GM23338 (cell line): ENCODE measurements around the gene PLA2G4B. TPM values are rescaled to one million over a fixed set of nuclear protein-coding genes. Genes with fewer than 3 reads are reported as not detected.

Experiments used
- ATAC-seq: fragments of 200-7000 bp; cut with Tn5 transposase; 3 replicates; pipeline ENCODE4 v1.9.1; 2020
- DNase-seq: peaks from one replicate; pipeline ENCODE4 v3.0.0-alpha.2; 2015; ENCODE audit warnings: low spot score
- H2AFZ ChIP-seq: fragments of 200-600 bp; sonication (generic); 2 replicates; pipeline ENCODE4 v1.8.0; 2016; ENCODE audit warnings: antibody characterized with exemption, mild to moderate bottlenecking, moderate library complexity
- H3F3A ChIP-seq: fragments of 200-600 bp; sonication (generic); replicated peaks from 2 replicates; pipeline ENCODE4 v1.8.0; 2017; ENCODE audit warnings: antibody characterized with exemption, mixed run types, low read depth
- H3K27ac ChIP-seq: fragments of 200-600 bp; sonication (generic); 2 replicates; pipeline ENCODE4 v1.6.1; 2016; ENCODE audit warnings: low read depth
- H3K27me3 ChIP-seq: fragments of 200-600 bp; sonication (generic); 2 replicates; pipeline ENCODE4 v1.8.0; 2016; ENCODE audit warnings: mild to moderate bottlenecking, mixed run types, moderate library complexity; ENCODE audit not compliant: insufficient read depth
- H3K36me3 ChIP-seq: fragments of 200-600 bp; sonication (generic); 2 replicates; pipeline ENCODE4 v1.8.0; 2016; ENCODE audit warnings: mild to moderate bottlenecking; ENCODE audit not compliant: insufficient read depth
- H3K4me1 ChIP-seq: fragments of 200-600 bp; sonication (generic); 2 replicates; pipeline ENCODE4 v1.8.0; 2016; ENCODE audit warnings: mild to moderate bottlenecking, moderate library complexity; ENCODE audit not compliant: insufficient read depth
- H3K4me2 ChIP-seq: fragments of 200-600 bp; sonication (generic); 2 replicates; pipeline ENCODE4 v1.7.1; 2017; ENCODE audit warnings: mixed run types
- H3K4me3 ChIP-seq: fragments of 200-600 bp; sonication (generic); 2 replicates; pipeline ENCODE4 v1.6.1; 2016; ENCODE audit warnings: mixed run types
- H3K79me2 ChIP-seq: fragments of 200-600 bp; sonication (generic); replicated peaks from 2 replicates; pipeline ENCODE4 v1.8.0; 2017; ENCODE audit warnings: mild to moderate bottlenecking; ENCODE audit not compliant: insufficient read depth
- H3K9me2 ChIP-seq: fragments of 200-600 bp; sonication (generic); 2 replicates; pipeline ENCODE4 v1.8.0; 2017; ENCODE audit not compliant: insufficient read depth
- H4K20me1 ChIP-seq: fragments of 200-600 bp; sonication (generic); replicated peaks from 2 replicates; pipeline ENCODE4 v1.8.0; 2017; ENCODE audit warnings: mild to moderate bottlenecking; ENCODE audit not compliant: insufficient read depth
- H3K27ac Mint-ChIP-seq: 2 replicates; pipeline ENCODE4 v1.8.0; 2020; ENCODE audit warnings: inconsistent platforms, mild to moderate bottlenecking, moderate library complexity, mixed read lengths
- H3K27me3 Mint-ChIP-seq: 3 replicates; pipeline ENCODE4 v1.8.0; 2022; ENCODE audit warnings: low read depth, mild to moderate bottlenecking, moderate library complexity, mixed read lengths, inconsistent platforms; ENCODE audit not compliant: insufficient read depth, poor library complexity
- H3K36me3 Mint-ChIP-seq: 3 replicates; pipeline ENCODE4 v1.8.0; 2021; ENCODE audit warnings: low read depth, mild to moderate bottlenecking, inconsistent platforms, moderate library complexity, mixed read lengths
- H3K4me1 Mint-ChIP-seq: 3 replicates; pipeline ENCODE4 v1.8.0; 2020; ENCODE audit warnings: mild to moderate bottlenecking, inconsistent platforms, mixed read lengths
- H3K4me3 Mint-ChIP-seq: 3 replicates; pipeline ENCODE4 v1.8.0; 2021; ENCODE audit warnings: moderate library complexity, mild to moderate bottlenecking, inconsistent platforms, mixed read lengths
- H3K9me3 Mint-ChIP-seq: 3 replicates; pipeline ENCODE4 v1.8.0; 2020; ENCODE audit warnings: moderate library complexity, mild to moderate bottlenecking, inconsistent platforms, mixed read lengths
- CREB1 ChIP-seq: fragments of 250-450 bp; sonication (Bioruptor Pico); IDR thresholded peaks from 2 replicates; pipeline ENCODE4 v1.5.0; 2020; ENCODE audit warnings: low read depth, mild to moderate bottlenecking, moderate library complexity
- EZH2 ChIP-seq: fragments of 200-600 bp; sonication (generic); IDR thresholded peaks from one replicate; pipeline ENCODE4 v1.8.0; 2017; ENCODE audit warnings: antibody characterized with exemption, mild to moderate bottlenecking, low read depth; ENCODE audit not compliant: unreplicated experiment
- EZH2phosphoT487 ChIP-seq: fragments of 200-600 bp; sonication (generic); IDR thresholded peaks from one replicate; pipeline ENCODE4 v1.8.1; 2018; ENCODE audit warnings: antibody characterized with exemption; ENCODE audit not compliant: unreplicated experiment
- NANOG ChIP-seq: IDR thresholded peaks from 2 replicates; pipeline ENCODE4 v1.6.1; 2016; ENCODE audit warnings: antibody characterized with exemption, borderline replicate concordance
- POLR2AphosphoS5 ChIP-seq: IDR thresholded peaks from 2 replicates; pipeline ENCODE4 v1.6.1; 2016; ENCODE audit warnings: antibody characterized with exemption, low read depth
- ZNF114 ChIP-seq: fragments of 250-450 bp; sonication (Bioruptor Pico); IDR thresholded peaks from 2 replicates; pipeline ENCODE4 v1.5.0; 2020; ENCODE audit warnings: mild to moderate bottlenecking, moderate library complexity
- ZNF331 ChIP-seq: fragments of 250-450 bp; sonication (Bioruptor Pico); IDR thresholded peaks from 2 replicates; pipeline ENCODE4 v1.5.0; 2020; ENCODE audit warnings: low read depth, mild to moderate bottlenecking, moderate library complexity
- polyA plus RNA-seq: library from polyadenylated mRNA; unstranded; fragments of >200 nt; fragmentation: Nextera tagmentation; extraction: Ambion mirVana; gene quantifications from 2 replicates; pipeline ENCODE4 v1.2.1, GENCODE V29; 2016
- total RNA-seq: library from RNA; depleted of rRNA; stranded (reverse); fragments of >200 nt; shearing (Covaris generic); gene quantifications from 2 replicates; pipeline ENCODE4 v1.2.3, GENCODE V29; 2014
- TF ChIP-seq, protein P1 (sequence below): fragments of 250-450 bp; sonication (Bioruptor Pico); IDR thresholded peaks from 2 replicates; pipeline ENCODE4 v1.5.0; 2020; ENCODE audit warnings: mild to moderate bottlenecking, moderate library complexity
- TF ChIP-seq, protein P2 (sequence below), 2 experiments: fragments of 200-600 bp in 1 of 2; sonication (generic) in 1 of 2; conservative IDR thresholded peaks; 2 replicates each; pipeline versions ENCODE4 v1.5.1 to v1.6.1; 2016 to 2017; ENCODE audit warnings: antibody characterized with exemption in 2 of 2, low read depth in 2 of 2, mild to moderate bottlenecking in 2 of 2, moderate library complexity in 1 of 2
- TF ChIP-seq, protein P3 (sequence below): IDR thresholded peaks from one replicate; pipeline ENCODE4 v1.6.1; 2018; ENCODE audit warnings: antibody characterized with exemption; ENCODE audit not compliant: unreplicated experiment

The PLA2G4B gene
- total and polyA plus RNA-seq, 2 experiments from 2014 or later: 4.4 to 9.6 TPM

DNA sequence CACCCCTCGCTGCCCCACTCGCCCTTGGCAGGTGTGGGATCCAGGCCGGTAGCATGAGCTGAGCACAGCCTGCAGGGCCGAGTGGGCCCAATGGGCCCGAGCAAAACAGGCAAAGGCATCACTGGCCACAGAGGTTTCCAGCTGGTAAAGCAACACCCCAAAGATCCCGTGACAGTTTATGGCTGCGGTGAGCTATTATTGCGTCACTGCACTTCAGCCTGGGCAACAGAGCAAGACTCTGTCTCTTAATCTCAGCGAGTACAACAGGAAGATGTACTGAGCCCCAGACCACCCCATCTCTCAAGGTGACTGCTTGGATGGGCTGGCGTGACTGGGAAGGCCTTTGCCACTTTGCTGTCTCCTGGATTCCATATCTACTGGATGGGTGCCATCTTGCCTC is 6.4 kb upstream of the PLA2G4B start:
- peaks cover 5% of the 10 kb centered on the region; the same call in 1 of the 2 replicates for H3K27me3 ChIP-seq
- no peak overlapping the region for H3K4me2 ChIP-seq
- peaks cover 7% of the 10 kb centered on the region for H3K4me1 Mint-ChIP-seq
- H2AFZ ChIP-seq: no peak overlapping the region
- H3K4me3 ChIP-seq: no peak overlapping the region
- no peak overlapping the region for H3K27ac Mint-ChIP-seq
- H3K9me2 ChIP-seq: no peaks in the 10 kb centered on the region
- no peak for DNase-seq
- ATAC-seq: no peak
- no peaks in the 10 kb centered on the region for H3F3A ChIP-seq
- no peaks in the 10 kb centered on the region; the same call in 1 of the 2 replicates for H4K20me1 ChIP-seq
- H3K4me1 ChIP-seq: peaks cover 4% of the 10 kb centered on the region; the same call in 1 of the 2 replicates
- peaks cover 12% of the 10 kb centered on the region for H3K36me3 Mint-ChIP-seq
- H3K27ac ChIP-seq: no peak overlapping the region
- H3K27me3 Mint-ChIP-seq: peaks cover 17% of the 10 kb centered on the region
- H3K79me2 ChIP-seq: 0 out of 2 replicates have a peak, but pooled peaks cover 4% of the 10 kb centered on the region
- no peaks in the 10 kb centered on the region; the same call in 1 of the 2 replicates for H3K36me3 ChIP-seq
- H3K9me3 Mint-ChIP-seq: no peaks in the 10 kb centered on the region
- no peak for TF ChIP-seq CREB1 (CRISPR knock-in tag)
- TF ChIP-seq, protein P1, sequence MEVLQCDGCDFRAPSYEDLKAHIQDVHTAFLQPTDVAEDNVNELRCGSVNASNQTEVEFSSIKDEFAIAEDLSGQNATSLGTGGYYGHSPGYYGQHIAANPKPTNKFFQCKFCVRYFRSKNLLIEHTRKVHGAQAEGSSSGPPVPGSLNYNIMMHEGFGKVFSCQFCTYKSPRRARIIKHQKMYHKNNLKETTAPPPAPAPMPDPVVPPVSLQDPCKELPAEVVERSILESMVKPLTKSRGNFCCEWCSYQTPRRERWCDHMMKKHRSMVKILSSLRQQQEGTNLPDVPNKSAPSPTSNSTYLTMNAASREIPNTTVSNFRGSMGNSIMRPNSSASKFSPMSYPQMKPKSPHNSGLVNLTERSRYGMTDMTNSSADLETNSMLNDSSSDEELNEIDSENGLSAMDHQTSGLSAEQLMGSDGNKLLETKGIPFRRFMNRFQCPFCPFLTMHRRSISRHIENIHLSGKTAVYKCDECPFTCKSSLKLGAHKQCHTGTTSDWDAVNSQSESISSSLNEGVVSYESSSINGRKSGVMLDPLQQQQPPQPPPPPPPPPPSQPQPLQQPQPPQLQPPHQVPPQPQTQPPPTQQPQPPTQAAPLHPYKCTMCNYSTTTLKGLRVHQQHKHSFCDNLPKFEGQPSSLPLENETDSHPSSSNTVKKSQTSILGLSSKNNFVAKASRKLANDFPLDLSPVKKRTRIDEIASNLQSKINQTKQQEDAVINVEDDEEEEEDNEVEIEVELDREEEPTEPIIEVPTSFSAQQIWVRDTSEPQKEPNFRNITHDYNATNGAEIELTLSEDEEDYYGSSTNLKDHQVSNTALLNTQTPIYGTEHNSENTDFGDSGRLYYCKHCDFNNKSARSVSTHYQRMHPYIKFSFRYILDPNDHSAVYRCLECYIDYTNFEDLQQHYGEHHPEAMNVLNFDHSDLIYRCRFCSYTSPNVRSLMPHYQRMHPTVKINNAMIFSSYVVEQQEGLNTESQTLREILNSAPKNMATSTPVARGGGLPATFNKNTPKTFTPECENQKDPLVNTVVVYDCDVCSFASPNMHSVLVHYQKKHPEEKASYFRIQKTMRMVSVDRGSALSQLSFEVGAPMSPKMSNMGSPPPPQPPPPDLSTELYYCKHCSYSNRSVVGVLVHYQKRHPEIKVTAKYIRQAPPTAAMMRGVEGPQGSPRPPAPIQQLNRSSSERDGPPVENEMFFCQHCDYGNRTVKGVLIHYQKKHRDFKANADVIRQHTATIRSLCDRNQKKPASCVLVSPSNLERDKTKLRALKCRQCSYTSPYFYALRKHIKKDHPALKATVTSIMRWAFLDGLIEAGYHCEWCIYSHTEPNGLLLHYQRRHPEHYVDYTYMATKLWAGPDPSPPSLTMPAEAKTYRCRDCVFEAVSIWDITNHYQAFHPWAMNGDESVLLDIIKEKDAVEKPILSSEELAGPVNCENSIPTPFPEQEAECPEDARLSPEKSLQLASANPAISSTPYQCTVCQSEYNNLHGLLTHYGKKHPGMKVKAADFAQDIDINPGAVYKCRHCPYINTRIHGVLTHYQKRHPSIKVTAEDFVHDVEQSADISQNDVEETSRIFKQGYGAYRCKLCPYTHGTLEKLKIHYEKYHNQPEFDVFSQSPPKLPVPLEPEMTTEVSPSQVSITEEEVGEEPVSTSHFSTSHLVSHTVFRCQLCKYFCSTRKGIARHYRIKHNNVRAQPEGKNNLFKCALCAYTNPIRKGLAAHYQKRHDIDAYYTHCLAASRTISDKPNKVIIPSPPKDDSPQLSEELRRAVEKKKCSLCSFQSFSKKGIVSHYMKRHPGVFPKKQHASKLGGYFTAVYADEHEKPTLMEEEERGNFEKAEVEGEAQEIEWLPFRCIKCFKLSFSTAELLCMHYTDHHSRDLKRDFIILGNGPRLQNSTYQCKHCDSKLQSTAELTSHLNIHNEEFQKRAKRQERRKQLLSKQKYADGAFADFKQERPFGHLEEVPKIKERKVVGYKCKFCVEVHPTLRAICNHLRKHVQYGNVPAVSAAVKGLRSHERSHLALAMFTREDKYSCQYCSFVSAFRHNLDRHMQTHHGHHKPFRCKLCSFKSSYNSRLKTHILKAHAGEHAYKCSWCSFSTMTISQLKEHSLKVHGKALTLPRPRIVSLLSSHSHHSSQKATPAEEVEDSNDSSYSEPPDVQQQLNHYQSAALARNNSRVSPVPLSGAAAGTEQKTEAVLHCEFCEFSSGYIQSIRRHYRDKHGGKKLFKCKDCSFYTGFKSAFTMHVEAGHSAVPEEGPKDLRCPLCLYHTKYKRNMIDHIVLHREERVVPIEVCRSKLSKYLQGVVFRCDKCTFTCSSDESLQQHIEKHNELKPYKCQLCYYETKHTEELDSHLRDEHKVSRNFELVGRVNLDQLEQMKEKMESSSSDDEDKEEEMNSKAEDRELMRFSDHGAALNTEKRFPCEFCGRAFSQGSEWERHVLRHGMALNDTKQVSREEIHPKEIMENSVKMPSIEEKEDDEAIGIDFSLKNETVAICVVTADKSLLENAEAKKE (CRISPR knock-in tag): no peak
- TF ChIP-seq, protein P2, sequence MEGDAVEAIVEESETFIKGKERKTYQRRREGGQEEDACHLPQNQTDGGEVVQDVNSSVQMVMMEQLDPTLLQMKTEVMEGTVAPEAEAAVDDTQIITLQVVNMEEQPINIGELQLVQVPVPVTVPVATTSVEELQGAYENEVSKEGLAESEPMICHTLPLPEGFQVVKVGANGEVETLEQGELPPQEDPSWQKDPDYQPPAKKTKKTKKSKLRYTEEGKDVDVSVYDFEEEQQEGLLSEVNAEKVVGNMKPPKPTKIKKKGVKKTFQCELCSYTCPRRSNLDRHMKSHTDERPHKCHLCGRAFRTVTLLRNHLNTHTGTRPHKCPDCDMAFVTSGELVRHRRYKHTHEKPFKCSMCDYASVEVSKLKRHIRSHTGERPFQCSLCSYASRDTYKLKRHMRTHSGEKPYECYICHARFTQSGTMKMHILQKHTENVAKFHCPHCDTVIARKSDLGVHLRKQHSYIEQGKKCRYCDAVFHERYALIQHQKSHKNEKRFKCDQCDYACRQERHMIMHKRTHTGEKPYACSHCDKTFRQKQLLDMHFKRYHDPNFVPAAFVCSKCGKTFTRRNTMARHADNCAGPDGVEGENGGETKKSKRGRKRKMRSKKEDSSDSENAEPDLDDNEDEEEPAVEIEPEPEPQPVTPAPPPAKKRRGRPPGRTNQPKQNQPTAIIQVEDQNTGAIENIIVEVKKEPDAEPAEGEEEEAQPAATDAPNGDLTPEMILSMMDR (conservative IDR thresholded peaks at IDR 0.05; ENCODE audit: low read depth in 2 of 2): no peak
- TF ChIP-seq NANOG: no peak
- no peak for TF ChIP-seq EZH2
- TF ChIP-seq POLR2AphosphoS5: no peak
- TF ChIP-seq EZH2phosphoT487: no peak
- TF ChIP-seq ZNF114 (CRISPR knock-in tag): no peak
- TF ChIP-seq, protein P3, sequence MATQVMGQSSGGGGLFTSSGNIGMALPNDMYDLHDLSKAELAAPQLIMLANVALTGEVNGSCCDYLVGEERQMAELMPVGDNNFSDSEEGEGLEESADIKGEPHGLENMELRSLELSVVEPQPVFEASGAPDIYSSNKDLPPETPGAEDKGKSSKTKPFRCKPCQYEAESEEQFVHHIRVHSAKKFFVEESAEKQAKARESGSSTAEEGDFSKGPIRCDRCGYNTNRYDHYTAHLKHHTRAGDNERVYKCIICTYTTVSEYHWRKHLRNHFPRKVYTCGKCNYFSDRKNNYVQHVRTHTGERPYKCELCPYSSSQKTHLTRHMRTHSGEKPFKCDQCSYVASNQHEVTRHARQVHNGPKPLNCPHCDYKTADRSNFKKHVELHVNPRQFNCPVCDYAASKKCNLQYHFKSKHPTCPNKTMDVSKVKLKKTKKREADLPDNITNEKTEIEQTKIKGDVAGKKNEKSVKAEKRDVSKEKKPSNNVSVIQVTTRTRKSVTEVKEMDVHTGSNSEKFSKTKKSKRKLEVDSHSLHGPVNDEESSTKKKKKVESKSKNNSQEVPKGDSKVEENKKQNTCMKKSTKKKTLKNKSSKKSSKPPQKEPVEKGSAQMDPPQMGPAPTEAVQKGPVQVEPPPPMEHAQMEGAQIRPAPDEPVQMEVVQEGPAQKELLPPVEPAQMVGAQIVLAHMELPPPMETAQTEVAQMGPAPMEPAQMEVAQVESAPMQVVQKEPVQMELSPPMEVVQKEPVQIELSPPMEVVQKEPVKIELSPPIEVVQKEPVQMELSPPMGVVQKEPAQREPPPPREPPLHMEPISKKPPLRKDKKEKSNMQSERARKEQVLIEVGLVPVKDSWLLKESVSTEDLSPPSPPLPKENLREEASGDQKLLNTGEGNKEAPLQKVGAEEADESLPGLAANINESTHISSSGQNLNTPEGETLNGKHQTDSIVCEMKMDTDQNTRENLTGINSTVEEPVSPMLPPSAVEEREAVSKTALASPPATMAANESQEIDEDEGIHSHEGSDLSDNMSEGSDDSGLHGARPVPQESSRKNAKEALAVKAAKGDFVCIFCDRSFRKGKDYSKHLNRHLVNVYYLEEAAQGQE: no peak
- TF ChIP-seq ZNF331 (CRISPR knock-in tag): no peak
- no peak overlapping the region for H3K4me3 Mint-ChIP-seq
